Left lobe of liver (tissue), 2 donors: ENCODE results near the gene MED25. TPM values are rescaled to one million over a fixed set of nuclear protein-coding genes. Genes with fewer than 3 reads are reported as not detected.

Source experiments
- ATAC-seq: fragments of 200-7000 bp; cut with Tn5 transposase; one replicate; pipeline ENCODE4 v1.9.1; 2020; ENCODE audit warnings: mild to moderate bottlenecking, moderate library complexity
- DNase-seq: peaks from one replicate; pipeline ENCODE4 v3.0.0-alpha.2; 2020; ENCODE audit warnings: low spot score
- total RNA-seq: library from RNA; stranded (reverse); gene quantifications from one replicate; pipeline ENCODE4 v1.2.1, GENCODE V29; 2021
- donor health status: DM: no; HTN: no; CAD: no; lungs with moderate emphysema.
- donor health status: DM: no; HTN: yes; CAD: no.

The MED25 gene
- total RNA-seq, 1 donor from 2014 or later: 16.5 TPM

GRCh38 chr19:49855676-49856573 lies 37.8 kb downstream of the MED25 start:
- DNase-seq (peak; percentile 44), ATAC-seq (no peak)

DNA sequence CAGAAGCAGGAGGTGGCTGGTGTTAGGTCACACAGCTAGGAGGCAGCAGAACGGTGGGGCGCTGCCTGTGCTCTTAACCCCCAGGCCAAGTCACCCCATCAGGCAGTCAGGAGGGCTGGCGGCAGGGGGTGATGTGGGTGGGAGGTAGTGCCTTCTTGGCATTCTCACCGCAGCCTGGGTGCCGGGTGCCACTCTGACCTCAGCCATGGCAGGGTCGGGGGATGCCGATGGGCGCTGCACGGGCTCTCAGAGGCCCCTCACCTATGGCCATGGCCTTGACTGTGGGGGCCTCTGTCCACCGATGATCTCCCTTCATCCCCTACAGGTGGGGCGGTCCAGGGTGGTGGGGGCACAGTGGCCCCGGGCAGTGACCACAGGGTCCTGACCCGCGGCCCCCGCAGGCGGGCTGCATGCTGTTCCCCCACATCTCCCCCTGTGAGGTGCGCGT lies 38.5 kb downstream of the MED25 start:
- DNase-seq (peak; percentile 46), ATAC-seq (no peak)

GRCh38 chr19:49857061-49857837 lies 39.2 kb downstream of the MED25 start:
- DNase-seq: peak; percentile 47
- ATAC-seq: no peak

DNA sequence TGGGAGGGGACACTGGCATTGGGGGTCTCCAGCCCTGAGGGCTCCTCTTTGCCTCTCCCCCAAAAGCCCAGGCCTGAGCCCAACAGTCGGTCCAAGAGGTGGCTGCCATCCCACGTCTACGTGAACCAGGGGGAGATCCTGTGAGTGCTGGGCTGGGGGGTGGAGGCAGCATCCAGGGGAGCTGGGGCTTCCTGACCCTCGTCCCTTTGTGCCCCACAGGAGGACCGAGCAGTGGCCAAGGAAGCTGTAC lies 39.7 kb downstream of the MED25 start:
- DNase-seq (peak; percentile 46), ATAC-seq (no peak)

GRCh38 chr19:49858088-49858985 lies 40.2 kb downstream of the MED25 start:
- ATAC-seq: no peak
- peak; percentile 48 for DNase-seq

DNA sequence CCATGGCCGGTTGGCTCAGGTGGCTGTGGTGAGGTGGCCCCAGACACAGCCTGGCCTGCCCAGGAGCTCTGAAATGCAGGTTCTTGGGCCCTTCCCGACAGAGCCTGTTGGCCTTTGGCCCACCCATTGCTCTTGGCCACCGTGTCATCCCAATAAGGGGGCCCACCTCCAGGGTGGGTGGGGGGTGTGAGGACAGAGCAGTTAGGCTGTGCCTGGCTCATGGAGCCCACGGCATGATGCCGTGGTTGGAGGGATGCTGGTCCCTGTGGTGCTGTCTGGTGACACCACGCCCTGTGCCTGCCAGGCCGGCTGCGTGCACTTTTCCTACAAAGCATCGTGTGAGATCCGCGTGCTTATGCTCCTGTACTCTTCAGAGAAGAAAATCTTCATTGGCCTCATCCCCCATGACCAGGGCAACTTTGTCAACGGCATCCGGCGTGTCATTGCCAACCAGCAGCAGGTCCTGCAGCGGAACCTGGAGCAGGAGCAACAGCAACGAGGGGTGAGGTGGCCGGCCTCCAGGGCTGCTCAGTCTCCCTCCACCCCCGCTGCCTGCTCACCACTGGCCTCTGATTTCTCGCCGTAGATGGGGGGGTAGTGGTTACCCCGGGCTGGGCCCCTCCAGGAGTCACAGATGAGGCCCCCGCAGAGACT lies 41.7 kb downstream of the MED25 start:
- no peak for ATAC-seq

GRCh38 chr19:49860336-49861102 lies 42.4 kb downstream of the MED25 start:
- no peak for ATAC-seq
- no peak for DNase-seq

More for the DNA sequence above, 41.7 kb downstream of the MED25 start:
- DNase-seq: peak; percentile 48

- DNase-seq (peak; percentile 48), ATAC-seq (no peak)
Measured at GRCh38 chr19:49861107-49861506, 43.0 kb downstream of the MED25 start.

DNA sequence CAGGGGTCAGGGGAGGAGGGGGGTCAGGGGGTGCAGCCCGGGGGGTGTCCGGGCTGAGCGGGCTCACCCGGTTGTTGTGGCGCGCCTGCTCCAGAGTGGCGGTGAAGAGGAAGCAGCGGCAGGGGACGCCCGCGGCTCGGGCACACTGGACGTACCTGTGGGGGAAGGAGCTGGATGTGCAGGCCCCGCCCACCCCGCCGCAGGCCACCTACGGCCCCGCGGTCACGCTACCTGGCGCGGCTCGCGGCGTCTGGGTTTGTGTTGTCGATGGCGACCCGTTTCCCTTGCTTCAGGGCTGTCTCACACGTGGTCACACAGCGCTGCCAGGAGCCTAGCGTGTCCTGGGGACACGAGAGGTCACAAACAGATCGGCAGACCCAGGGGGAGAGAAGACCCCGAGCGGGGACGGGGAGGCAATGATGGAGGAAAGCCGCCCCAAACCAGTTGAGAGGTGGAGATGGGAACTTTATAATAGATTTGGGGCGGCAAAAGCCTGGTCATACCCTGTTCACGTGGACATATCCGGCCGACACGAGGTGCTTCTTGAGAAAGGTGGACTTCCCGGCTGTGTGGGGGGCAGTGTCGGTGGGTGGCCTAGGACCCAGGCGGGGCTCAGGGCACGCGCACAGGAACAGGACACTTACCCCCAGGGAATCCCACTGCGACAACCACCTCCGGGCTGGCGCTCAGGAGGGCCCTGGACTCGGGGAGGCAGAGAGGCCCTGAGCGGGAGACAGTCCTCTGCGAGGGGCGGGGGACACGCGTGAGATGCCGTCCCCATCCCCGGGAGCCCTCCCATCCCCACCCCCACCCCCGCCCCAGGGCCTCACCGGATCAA lies 43.7 kb downstream of the MED25 start:
- peak; percentile 51 for DNase-seq

DNA sequence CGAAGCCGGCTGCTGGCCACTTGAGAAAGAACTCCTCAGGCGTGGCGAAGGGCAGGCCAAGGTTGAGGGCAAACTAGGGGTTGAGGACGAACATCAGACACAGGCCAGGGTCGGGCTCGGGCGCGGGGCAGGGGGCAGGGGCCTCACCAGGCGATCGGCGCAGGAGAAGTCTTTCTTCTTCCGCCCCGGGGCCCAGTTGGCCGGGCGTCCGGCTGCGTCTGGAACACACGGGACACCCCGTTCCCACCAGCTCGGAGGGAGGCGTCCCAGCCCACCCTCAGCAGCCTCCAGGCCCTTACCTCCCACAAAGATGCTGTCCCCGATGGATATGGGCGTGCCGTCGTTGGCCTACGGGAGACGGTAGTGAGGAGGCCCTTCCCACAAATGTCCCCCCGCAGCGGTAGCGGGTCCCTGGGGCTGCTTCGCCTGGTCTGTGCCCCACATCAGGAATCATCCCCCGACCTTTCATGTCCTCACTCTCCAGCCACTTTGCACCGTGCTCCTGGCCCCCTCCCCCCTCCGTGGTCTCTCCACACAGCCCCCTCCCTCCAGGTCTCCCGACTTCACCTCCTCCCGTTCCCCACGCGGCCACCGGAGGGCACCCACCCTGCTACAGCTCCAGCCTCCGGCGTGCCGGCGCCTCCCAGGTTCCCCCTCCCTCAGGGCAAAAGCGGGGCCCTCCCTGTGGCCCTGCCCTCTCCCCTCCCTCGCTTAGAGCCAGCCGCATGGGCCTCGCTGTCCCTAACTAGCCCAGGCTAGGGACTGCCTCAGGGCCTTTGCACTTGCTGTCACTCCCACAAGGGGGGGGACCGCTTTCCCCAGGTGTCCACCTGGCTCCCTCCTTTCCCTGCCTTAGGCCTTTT lies 44.5 kb downstream of the MED25 start:
- no peak for ATAC-seq

More for the DNA sequence above, 43.7 kb downstream of the MED25 start:
- no peak for ATAC-seq

DNA sequence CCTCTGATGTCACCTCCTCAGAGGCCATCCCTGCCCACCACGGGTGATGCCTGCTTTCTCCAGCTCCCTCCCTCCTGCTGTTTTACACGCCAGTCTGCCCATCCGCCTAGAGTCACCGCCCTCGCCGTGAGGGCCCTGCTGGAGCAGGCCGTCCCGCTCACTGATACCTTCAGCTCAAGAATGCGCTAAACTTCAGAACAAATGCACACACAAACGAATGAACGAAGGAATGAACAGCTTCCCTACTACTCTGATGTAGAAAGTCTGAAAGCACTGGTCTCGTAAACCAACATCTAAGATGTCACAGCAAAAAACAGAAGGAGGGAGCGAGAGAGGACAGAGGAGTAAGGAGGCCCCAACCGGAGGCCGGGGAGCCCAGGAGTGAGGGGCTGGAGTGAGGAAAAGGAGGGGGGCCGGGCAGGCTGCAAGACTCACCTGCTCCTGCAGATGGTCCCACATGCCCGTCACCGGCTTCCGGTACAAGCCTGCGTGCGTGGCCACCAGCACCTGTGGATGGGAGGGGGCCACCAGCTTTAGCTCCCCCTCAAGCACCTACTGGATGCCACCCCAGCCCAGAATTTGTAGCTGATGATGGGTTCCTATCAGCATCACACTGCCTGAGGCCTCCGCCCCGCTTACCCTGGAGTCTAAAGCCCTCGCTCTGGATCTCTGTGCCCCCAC lies 45.3 kb downstream of the MED25 start:
- no peak for DNase-seq
- no peak for ATAC-seq

More for the DNA sequence above, 44.5 kb downstream of the MED25 start:
- DNase-seq: peak; percentile 48

- ATAC-seq: no peak
- peak; percentile 46 for DNase-seq
Measured at GRCh38 chr19:49863935-49864320, 45.8 kb downstream of the MED25 start.

DNA sequence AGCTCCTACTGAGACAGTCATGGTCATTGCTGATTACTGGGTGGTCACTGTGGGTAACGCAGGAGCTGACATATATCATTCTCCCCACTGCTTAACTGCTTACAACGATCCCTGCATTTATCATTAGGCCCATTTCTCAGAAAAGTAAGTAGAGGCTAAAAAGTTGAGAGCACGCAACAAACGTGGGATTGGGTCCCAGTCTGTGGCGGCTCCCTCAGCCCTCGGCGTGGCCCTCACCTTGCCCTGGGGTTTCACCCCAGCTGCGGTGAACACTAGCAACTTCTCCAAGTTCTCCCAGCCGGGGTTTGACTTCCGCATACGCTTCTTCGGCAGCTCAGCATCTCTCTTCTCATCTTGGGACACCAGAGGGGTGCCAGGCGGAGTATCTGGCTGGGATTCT lies 46.8 kb downstream of the MED25 start:
- ATAC-seq: no peak
- DNase-seq: no peak

DNA sequence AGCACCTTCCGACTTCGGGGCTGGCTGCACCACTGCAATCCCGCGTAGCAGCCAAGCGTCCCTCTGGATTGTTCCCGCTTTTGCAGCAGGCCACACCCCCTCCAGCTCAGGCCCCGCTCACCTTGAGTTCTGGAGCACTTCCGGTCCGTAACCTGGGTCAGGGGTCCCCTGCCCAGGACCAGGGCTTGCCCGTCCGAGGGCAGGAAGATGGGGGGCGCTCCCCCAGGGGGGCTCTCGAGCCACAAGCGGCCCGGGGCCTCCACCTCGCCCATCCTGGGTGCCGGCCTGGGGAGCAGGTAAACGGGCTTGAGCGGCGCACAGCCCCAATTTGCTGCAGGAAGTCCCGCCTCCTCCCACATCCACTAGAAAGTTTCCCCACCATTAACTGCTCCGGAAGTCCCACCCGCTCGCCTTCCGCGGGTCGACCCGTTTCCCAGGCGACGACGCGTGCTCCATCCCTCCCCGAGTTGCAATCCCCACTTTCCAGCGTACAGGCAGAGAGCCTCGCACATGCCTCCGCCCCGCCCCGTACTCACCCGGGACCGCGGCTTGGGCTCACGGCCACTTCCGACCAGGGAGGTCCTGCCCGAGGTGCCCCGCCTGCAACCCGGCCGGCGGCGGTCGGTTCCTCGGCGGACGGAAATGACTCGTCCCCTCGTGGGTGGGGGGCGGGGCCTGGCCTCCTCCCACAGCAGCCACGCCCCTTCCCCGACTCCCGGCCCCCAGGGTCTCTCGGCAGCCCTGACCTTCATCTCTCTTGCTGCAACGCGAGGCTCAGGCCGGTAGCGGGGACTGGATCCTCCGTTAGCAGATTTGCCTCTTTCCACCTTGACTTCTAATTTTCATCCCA lies 49.1 kb downstream of the MED25 start, which contains the start of gene PNKP:
Gene PNKP, minus strand, starts transcription at position 644 of the 850 bp plus-strand sequence. Its CDS starts 372 bp downstream, at position 272.
- DNase-seq (peak; percentile 90), ATAC-seq (peak; percentile 64)

DNA sequence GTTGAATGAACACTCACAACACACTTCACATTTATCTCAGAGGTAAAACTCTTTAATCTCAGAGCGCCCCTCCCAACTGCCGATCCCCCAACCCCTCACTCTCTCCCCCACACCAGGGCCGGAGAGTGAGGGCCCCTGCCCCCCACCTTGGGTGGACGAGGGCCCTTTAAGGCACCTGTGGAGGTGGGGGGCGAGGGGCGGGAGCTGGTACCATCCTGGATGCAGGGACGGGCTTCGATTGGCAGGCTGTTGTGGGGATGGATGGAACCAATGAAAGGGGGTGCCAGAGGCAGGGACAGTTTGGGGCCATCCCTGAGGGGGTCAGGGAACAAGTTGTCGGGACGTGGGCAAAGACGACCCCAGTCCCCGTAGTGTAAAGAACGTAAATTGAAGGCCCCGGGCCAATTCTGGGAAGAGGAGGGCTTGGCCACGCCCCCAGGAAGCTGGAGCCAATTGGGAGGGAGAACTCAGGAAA lies 51.0 kb downstream of the MED25 start:
- ATAC-seq (peak; percentile 2), DNase-seq (no peak)
